VCaP (cell line): ENCODE data around the gene KRTAP1-4.
A peak's percentile ranks its signal among the peaks of the same experiment; 100 is the strongest.

Source experiments
- H3K27ac ChIP-seq: fragments of 450-650 bp; 2 replicates; pipeline ENCODE4 v1.5.1; 2017
- TF ChIP-seq, protein P1 (sequence below): fragments of 450-650 bp; conservative IDR thresholded peaks from 2 replicates; pipeline ENCODE4 v1.5.1; 2017; ENCODE audit warnings: mild to moderate bottlenecking, moderate library complexity

Gene KRTAP1-4

DNA sequence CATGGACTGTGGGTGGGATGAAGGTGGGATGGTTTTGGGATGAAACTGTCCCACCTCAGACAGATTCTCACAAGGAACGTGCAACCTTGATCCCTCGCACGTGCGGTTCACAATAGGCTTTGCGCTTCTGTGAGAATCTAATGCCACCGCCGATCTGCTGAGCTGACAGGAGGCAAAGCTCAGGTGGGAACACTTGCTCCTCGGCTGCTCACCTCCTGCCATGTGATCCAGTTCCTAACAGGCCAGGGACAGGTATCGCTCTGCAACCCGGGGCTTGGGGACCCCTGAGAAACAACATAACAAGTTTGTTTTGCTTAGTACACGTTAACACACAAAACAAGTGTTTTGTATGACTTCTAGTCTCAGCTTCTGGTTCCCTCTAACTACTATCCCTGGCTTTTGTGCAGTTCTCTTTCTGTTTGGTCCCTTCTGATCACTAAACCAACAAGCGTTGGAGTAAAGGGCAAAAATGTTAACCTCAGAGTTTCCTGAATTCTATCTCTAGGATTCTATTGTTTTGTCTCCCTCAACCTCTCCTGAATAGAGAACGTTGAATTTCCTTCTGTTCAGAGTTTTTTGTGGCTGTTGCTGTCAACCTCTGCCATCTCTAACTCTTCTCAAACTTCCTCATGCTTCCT, 13.3 kb downstream of the KRTAP1-4 start:
- H3K27ac ChIP-seq: no peak overlapping the region
- TF ChIP-seq, protein P1, sequence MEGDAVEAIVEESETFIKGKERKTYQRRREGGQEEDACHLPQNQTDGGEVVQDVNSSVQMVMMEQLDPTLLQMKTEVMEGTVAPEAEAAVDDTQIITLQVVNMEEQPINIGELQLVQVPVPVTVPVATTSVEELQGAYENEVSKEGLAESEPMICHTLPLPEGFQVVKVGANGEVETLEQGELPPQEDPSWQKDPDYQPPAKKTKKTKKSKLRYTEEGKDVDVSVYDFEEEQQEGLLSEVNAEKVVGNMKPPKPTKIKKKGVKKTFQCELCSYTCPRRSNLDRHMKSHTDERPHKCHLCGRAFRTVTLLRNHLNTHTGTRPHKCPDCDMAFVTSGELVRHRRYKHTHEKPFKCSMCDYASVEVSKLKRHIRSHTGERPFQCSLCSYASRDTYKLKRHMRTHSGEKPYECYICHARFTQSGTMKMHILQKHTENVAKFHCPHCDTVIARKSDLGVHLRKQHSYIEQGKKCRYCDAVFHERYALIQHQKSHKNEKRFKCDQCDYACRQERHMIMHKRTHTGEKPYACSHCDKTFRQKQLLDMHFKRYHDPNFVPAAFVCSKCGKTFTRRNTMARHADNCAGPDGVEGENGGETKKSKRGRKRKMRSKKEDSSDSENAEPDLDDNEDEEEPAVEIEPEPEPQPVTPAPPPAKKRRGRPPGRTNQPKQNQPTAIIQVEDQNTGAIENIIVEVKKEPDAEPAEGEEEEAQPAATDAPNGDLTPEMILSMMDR: no peak

DNA sequence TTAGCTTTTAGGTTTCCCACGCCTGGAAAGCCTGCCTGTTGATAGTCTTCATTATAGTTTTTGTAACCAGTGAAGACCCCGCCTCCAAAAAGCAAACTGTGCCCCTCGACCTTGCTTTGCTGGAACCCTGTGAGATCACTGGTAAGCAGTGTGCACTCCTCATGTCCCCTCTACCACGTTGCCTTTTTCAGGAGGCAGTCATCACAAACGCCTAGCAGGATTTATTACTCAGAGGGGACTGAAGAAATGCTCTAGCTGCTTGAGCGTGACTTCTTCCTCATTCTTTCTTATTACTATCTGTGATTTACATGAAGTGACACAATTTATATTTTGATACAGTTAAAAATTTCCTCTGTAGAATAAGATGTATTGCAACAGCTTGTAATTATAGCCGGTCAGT, 14.5 kb downstream of the KRTAP1-4 start:
- no peak overlapping the region for H3K27ac ChIP-seq
- TF ChIP-seq, protein P1: no peak

DNA sequence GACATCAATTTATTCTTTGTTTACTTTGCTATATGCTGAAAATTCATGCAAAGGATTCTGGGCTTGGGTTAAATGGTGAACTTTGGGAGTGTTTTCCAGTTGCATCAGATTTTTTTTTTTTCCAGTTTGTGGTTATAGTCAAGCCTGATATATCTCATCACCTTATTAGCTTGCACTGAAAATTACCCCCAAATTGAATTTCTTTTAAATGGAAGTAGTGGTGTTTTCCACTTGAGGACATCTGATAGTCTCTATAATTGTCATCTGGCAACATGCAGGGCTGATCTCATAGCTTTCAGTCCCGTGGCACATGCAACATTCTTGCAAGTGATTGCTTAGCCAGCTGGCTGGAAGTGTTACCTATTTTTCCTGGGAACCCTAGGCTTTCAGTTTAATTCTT, 16.4 kb downstream of the KRTAP1-4 start:
- H3K27ac ChIP-seq: no peak overlapping the region
- TF ChIP-seq, protein P1: no peak

DNA sequence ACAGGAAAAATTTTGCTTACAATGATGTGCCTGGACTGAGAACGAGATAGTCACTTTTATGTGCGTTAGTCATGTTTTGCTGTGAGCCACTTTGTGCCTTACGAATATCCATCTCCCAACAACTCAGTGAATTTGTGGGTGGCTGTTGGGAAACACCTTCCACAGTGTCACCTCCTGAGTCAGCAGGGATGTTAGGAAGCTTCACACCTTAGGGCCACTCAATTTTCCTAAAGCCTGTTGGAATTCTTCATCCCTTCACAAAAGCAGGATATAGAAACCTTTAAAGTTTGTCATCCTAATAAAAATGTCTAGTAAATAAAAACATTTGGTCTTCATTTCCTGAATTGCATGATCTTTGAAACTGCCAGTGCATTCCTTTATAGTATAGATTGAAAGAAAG, 16.8 kb downstream of the KRTAP1-4 start:
- no peak overlapping the region for H3K27ac ChIP-seq
- TF ChIP-seq, protein P1: no peak

DNA sequence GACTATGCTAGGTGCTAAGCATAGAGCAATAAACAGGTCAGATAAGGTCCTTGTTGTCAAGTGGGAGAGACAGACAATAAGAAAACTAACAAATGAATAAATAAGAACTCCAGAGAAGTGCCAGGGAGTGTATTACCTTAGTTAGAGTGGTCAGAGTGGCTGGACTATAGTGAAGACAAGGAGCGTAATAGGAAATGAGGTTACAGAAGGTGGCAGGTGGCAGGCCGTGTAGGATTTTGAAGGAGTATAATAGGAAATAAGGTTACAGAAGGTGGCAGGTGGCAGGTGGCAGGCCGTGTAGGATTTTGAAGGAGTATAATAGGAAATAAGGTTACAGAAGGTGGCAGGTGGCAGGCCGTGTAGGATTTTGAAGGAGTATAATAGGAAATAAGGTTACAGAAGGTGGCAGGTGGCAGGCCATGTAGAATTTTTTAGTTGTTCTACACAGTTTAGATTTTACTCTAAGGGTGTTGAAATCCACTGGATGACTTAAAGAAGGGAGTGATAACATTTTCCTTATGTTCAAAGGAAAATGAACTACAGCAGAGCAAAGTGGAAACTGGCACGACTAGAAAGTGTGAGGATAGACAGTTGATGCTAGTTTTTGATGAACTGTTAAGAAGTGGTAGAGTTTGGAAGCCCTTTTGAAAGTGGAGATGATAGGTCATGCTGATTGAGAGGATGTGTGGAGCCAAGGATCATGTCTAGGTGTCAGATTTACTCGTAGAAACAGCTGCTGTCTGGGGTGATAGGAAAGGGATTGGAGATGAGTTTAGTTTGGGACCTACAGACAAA, 17.5 kb downstream of the KRTAP1-4 start:
- TF ChIP-seq, protein P1: no peak

DNA sequence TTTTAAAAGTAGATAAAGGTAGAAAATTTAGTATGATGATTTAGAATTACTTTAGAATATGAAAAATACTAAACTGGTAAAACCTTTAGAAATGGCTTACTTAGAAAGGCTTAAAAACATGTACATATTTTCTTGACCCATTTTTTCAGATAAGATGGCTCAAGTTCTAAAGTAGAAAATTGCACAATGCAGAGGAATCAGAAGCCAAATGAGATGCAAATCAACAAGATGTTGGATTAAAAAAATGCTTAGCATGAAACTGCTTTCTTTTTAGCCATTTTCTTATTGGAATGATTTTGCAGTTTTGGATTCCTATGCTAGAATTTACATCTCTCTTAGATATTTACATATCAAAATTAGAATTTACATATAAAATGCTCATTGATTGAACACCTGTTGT, 19.6 kb downstream of the KRTAP1-4 start:
- TF ChIP-seq, protein P1: no peak
- peak overlapping the region; percentile 61 for H3K27ac ChIP-seq

More for the DNA sequence above, 17.5 kb downstream of the KRTAP1-4 start:
- H3K27ac ChIP-seq: no peak overlapping the region

DNA sequence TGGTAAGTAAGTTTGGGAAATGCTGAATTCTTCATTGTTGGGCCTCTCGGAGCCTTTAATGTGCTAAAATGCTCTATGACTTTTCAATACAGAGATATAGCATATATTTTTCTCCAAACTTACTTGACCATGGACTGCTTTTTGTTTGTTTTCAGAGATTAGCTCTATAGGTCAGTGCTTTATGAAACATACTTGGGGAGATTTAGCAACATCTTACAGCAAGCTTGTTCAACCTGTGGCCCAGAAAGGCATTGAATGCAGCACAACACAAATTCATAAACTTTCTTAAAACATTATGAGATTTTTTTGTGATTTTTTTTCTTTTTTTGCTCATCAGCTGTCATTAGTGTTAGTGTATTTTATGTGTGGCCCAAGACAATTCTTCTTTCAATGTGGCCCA, 20.1 kb downstream of the KRTAP1-4 start:
- H3K27ac ChIP-seq: peak overlapping the region; percentile 61
- TF ChIP-seq, protein P1: no peak
